HL-60 (cell line): ENCODE results near the gene KCNMA1.

ENCODE experiments used
- CTCF ChIP-seq: IDR thresholded peaks from one replicate; pipeline ENCODE4 v1.5.1; 2011; ENCODE audit warnings: low read length, control low read depth, inconsistent platforms; ENCODE audit not compliant: insufficient read depth
- GABPA ChIP-seq: IDR thresholded peaks from 2 replicates; pipeline ENCODE4 v1.6.1; 2012; ENCODE audit warnings: low read depth
- POLR2AphosphoS5 ChIP-seq: IDR thresholded peaks from 2 replicates; pipeline ENCODE4 v1.6.1; 2012; ENCODE audit warnings: low read depth
- REST ChIP-seq: IDR thresholded peaks from 2 replicates; pipeline ENCODE4 v1.6.1; 2012; ENCODE audit warnings: low read depth; ENCODE audit not compliant: insufficient replicate concordance

- TF ChIP-seq CTCF, result no peak
- TF ChIP-seq GABPA, result no peak
- TF ChIP-seq POLR2AphosphoS5, result no peak
- no peak for TF ChIP-seq REST
These were observed 400.9 kb downstream of the KCNMA1 start for GRCh38 chr10:77236700-77237099.
